SU-DHL-6 (cell line): Measurements from ENCODE around the gene SDCCAG8.

ENCODE experiments used
- EZH2phosphoT487 ChIP-seq: fragments of 200-600 bp; sonication (generic), shearing (Covaris generic); conservative IDR thresholded peaks from 2 replicates; pipeline ENCODE4 v1.6.1; 2018; ENCODE audit warnings: mild to moderate bottlenecking, antibody characterized with exemption, low read length, moderate library complexity, mixed read lengths
- TF ChIP-seq, protein P1 (sequence below): fragments of 200-600 bp; sonication (generic); IDR thresholded peaks from one replicate; pipeline ENCODE4 v1.5.1; 2017; ENCODE audit warnings: antibody characterized with exemption, mild to moderate bottlenecking, low read length, moderate library complexity; ENCODE audit not compliant: insufficient read depth, poor library complexity, severe bottlenecking

DNA sequence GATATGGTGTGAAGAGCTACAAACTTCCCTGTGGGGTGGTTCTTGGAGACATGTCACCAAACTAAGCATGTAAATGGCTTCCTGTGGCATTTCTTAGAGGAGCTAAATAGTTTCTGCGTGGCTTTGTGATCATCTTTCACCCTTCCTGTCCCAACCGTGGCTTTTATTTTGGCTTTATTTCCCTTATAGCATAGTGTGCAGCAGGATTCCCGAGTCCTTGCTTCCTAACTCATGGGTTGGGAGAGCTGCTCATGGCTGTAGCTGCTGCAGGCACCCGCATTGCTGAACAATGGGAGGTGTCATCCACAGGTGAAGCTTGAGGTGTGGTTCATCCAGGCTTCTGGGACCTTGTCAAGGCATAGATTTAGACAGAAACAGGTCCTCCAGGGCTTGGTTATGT lies 192.0 kb downstream of the SDCCAG8 start:
- TF ChIP-seq, protein P1, sequence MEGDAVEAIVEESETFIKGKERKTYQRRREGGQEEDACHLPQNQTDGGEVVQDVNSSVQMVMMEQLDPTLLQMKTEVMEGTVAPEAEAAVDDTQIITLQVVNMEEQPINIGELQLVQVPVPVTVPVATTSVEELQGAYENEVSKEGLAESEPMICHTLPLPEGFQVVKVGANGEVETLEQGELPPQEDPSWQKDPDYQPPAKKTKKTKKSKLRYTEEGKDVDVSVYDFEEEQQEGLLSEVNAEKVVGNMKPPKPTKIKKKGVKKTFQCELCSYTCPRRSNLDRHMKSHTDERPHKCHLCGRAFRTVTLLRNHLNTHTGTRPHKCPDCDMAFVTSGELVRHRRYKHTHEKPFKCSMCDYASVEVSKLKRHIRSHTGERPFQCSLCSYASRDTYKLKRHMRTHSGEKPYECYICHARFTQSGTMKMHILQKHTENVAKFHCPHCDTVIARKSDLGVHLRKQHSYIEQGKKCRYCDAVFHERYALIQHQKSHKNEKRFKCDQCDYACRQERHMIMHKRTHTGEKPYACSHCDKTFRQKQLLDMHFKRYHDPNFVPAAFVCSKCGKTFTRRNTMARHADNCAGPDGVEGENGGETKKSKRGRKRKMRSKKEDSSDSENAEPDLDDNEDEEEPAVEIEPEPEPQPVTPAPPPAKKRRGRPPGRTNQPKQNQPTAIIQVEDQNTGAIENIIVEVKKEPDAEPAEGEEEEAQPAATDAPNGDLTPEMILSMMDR: no peak
- TF ChIP-seq EZH2phosphoT487: no peak
